Sigmoid colon (tissue), 4 donors: ENCODE results near the gene MRM2.
A peak's percentile ranks its signal among the peaks of the same experiment; 100 is the strongest.

ENCODE experiments used
- POLR2AphosphoS5 ChIP-seq, 4 donors: sonication (generic); formaldehyde crosslinking; IDR thresholded peaks; one replicate each; pipeline ENCODE4 v1.6.1; 2017; ENCODE audit warnings: antibody characterized with exemption in 4 of 4
- TF ChIP-seq, protein P1 (sequence below), 4 experiments: fragments of 450-650 bp in 3 of 4; fragments of 200-600 bp in 1 of 4; IDR thresholded peaks; one replicate each; pipeline ENCODE4 v1.5.1; 2016 to 2019; ENCODE audit warnings: antibody characterized with exemption in 4 of 4, mild to moderate bottlenecking in 3 of 4, moderate library complexity in 2 of 4

DNA sequence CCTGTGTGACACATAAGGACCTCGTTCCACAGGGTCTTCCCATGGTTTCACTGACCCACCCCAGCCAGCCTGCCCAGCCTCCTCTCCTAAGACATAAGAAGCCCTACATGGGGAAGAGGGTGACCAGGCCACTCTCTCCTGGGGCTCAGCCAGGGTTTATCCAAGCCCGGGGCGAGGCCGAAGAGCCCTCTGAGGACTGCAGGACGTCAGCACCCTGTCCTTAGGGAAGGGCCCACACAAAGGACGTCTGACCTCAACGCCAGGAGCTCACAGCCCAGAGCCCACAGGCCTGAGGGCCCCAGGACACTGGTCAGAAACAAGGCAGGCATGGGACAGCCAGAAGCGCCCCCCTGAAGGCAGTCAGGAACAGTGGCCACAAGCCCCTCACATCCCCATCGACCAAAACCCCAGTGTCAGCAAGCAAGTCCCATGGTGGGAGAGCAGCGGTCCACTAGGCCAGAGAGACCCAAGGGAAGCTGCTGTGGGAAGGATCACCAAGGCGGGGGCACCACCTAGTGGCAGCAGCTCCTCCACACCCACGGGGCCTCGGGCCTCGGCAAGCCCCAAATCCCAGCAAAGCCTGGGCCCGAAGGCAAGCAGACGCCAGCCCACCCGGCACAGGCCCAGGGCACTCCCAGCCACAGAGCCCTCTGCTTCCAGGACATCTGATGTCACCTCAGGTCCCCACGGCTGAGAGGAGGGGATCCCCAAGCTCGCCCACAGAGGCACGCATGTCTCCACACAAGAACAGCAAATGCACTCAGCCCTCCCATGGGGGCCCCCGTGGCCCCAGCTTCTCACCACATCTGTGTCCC lies 32.7 kb downstream of the MRM2 start:
- TF ChIP-seq POLR2AphosphoS5 (IDR thresholded peaks at IDR 0.05), result no peak
- TF ChIP-seq, protein P1, sequence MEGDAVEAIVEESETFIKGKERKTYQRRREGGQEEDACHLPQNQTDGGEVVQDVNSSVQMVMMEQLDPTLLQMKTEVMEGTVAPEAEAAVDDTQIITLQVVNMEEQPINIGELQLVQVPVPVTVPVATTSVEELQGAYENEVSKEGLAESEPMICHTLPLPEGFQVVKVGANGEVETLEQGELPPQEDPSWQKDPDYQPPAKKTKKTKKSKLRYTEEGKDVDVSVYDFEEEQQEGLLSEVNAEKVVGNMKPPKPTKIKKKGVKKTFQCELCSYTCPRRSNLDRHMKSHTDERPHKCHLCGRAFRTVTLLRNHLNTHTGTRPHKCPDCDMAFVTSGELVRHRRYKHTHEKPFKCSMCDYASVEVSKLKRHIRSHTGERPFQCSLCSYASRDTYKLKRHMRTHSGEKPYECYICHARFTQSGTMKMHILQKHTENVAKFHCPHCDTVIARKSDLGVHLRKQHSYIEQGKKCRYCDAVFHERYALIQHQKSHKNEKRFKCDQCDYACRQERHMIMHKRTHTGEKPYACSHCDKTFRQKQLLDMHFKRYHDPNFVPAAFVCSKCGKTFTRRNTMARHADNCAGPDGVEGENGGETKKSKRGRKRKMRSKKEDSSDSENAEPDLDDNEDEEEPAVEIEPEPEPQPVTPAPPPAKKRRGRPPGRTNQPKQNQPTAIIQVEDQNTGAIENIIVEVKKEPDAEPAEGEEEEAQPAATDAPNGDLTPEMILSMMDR (IDR thresholded peaks at IDR 0.05), result peak; percentile 66 to 88 (median 74)
